SJCRH30 (cell line): Measurements from ENCODE around the gene DROSHA. TPM values are rescaled to one million over a fixed set of nuclear protein-coding genes. Genes with fewer than 3 reads are reported as not detected.
"Not testable (repeated sequence)": the region's sequence is repeated elsewhere in the genome, so short reads cannot be mapped to it uniquely, and the experiment has no call there.

Source experiments
- DNase-seq, 2 experiments: peaks; one replicate each; pipeline ENCODE4 v3.0.0-alpha.2; 2015 to 2020
- H3K27ac ChIP-seq: fragments of 250-450 bp; sonication (Bioruptor Pico); 2 replicates; pipeline ENCODE4 v1.5.1; 2020; ENCODE audit warnings: mild to moderate bottlenecking, moderate library complexity
- H3K27me3 ChIP-seq: fragments of 250-450 bp; sonication (Bioruptor Pico); 2 replicates; pipeline ENCODE4 v1.5.1; 2020; ENCODE audit warnings: mild to moderate bottlenecking, moderate library complexity
- H3K36me3 ChIP-seq: fragments of 250-450 bp; sonication (Bioruptor Pico); 2 replicates; pipeline ENCODE4 v1.5.1; 2020; ENCODE audit warnings: mild to moderate bottlenecking, moderate library complexity
- H3K4me1 ChIP-seq: fragments of 250-450 bp; sonication (Bioruptor Pico); 2 replicates; pipeline ENCODE4 v1.5.1; 2020; ENCODE audit warnings: mild to moderate bottlenecking, moderate library complexity
- H3K4me3 ChIP-seq: fragments of 250-450 bp; sonication (Bioruptor Pico); 2 replicates; pipeline ENCODE4 v1.5.1; 2020; ENCODE audit warnings: mild to moderate bottlenecking, moderate library complexity
- H3K9me3 ChIP-seq: fragments of 250-450 bp; sonication (Bioruptor Pico); replicated peaks from 2 replicates; pipeline ENCODE4 v1.5.1; 2020; ENCODE audit warnings: mild to moderate bottlenecking, moderate library complexity
- total RNA-seq: library from RNA; depleted of rRNA; stranded (reverse); fragments of >200 nt; shearing (Covaris generic); gene quantifications from 2 replicates; pipeline ENCODE4 v1.2.3, GENCODE V29; 2014; rRNA removed

The DROSHA gene
- 104 and 105 TPM in 2 replicates for total RNA-seq

- Histone ChIP-seq H3K4me3 (peak within 1 kb of the TSS; percentile 87), H3K27ac (peak within 1 kb of the TSS; percentile 65), H3K36me3 (peaks cover 48% of the 10 kb centered on the region), H3K27me3 (no peaks in the 10 kb centered on the region), H3K9me3 (no peaks in the 10 kb centered on the region), H3K4me1 (peaks cover 3% of the 10 kb centered on the region)
- DNase-seq, result peak; percentile 98 to 99
Observed at GRCh38 chr5:31531888-31532547, at the start of gene DROSHA, which contains the start of gene C5orf22. TSS of gene DROSHA (minus strand) at chr5:31532093. CDS start at chr5:31529059, 3,034 bp downstream. TSS of gene C5orf22 (plus strand) at chr5:31532301. CDS start at chr5:31532393, 92 bp downstream.

GRCh38 chr5:31579558-31579957 lies 47.7 kb upstream of the DROSHA start:
- H3K27me3 ChIP-seq, result no peaks in the 10 kb centered on the region
- no peaks in the 10 kb centered on the region for H3K9me3 ChIP-seq
- H3K36me3 ChIP-seq, result no peaks in the 10 kb centered on the region
- no peak overlapping the region for H3K27ac ChIP-seq
- H3K4me3 ChIP-seq, result no peak overlapping the region
- DNase-seq, result no peak
- H3K4me1 ChIP-seq, result no peaks in the 10 kb centered on the region

GRCh38 chr5:31577438-31577837 lies 45.5 kb upstream of the DROSHA start:
- Histone ChIP-seq H3K36me3 (no peaks in the 10 kb centered on the region), H3K9me3 (no peaks in the 10 kb centered on the region), H3K27ac (no peak overlapping the region), H3K4me3 (no peak overlapping the region), H3K4me1 (no peaks in the 10 kb centered on the region), H3K27me3 (no peaks in the 10 kb centered on the region)
- DNase-seq, result no peak

GRCh38 chr5:31574772-31575171 lies 42.9 kb upstream of the DROSHA start:
- H3K9me3 ChIP-seq, result no peaks in the 10 kb centered on the region
- H3K27me3 ChIP-seq, result no peaks in the 10 kb centered on the region
- no peaks in the 10 kb centered on the region for H3K4me1 ChIP-seq
- H3K36me3 ChIP-seq, result no peaks in the 10 kb centered on the region
- DNase-seq, result no peak
- H3K4me3 ChIP-seq, result no peak overlapping the region
- H3K27ac ChIP-seq, result no peak overlapping the region

GRCh38 chr5:31573494-31574142 lies 41.7 kb upstream of the DROSHA start:
- Histone ChIP-seq H3K4me3 (no peak overlapping the region), H3K27me3 (no peaks in the 10 kb centered on the region), H3K4me1 (no peaks in the 10 kb centered on the region), H3K36me3 (no peaks in the 10 kb centered on the region), H3K27ac (no peak overlapping the region), H3K9me3 (no peaks in the 10 kb centered on the region)
- DNase-seq, result no peak

- Histone ChIP-seq H3K27ac (no peak overlapping the region), H3K27me3 (no peaks in the 10 kb centered on the region), H3K36me3 (no peaks in the 10 kb centered on the region), H3K4me3 (no peak overlapping the region), H3K9me3 (no peaks in the 10 kb centered on the region), H3K4me1 (no peaks in the 10 kb centered on the region)
- DNase-seq, result no peak
Observed at GRCh38 chr5:31569068-31569467, 37.2 kb upstream of the DROSHA start.

GRCh38 chr5:31568302-31568835 lies 36.5 kb upstream of the DROSHA start:
- Histone ChIP-seq H3K36me3 (no peaks in the 10 kb centered on the region), H3K27me3 (no peaks in the 10 kb centered on the region), H3K4me1 (no peaks in the 10 kb centered on the region), H3K9me3 (no peaks in the 10 kb centered on the region), H3K4me3 (no peak overlapping the region), H3K27ac (no peak overlapping the region)
- no peak for DNase-seq

GRCh38 chr5:31566362-31566761 lies 34.5 kb upstream of the DROSHA start:
- H3K27ac ChIP-seq, H3K4me1 ChIP-seq, H3K27me3 ChIP-seq, DNase-seq, H3K9me3 ChIP-seq, H3K4me3 ChIP-seq, H3K36me3 ChIP-seq: not testable (repeated sequence)

GRCh38 chr5:31563216-31563615 lies 31.3 kb upstream of the DROSHA start:
- Histone ChIP-seq H3K4me1 (no peaks in the 10 kb centered on the region), H3K9me3 (no peaks in the 10 kb centered on the region), H3K4me3 (no peak overlapping the region), H3K27ac (no peak overlapping the region), H3K36me3 (no peaks in the 10 kb centered on the region), H3K27me3 (no peaks in the 10 kb centered on the region)
- no peak for DNase-seq

- Histone ChIP-seq H3K9me3 (no peaks in the 10 kb centered on the region), H3K27me3 (no peaks in the 10 kb centered on the region), H3K4me3 (no peak overlapping the region), H3K36me3 (0 out of 2 replicates have a peak, but pooled peaks cover 3% of the 10 kb centered on the region), H3K4me1 (no peaks in the 10 kb centered on the region), H3K27ac (no peak overlapping the region)
- DNase-seq, result no peak
Observed at GRCh38 chr5:31561946-31562345, 30.1 kb upstream of the DROSHA start.

- H3K36me3 ChIP-seq, result peaks cover 3% of the 10 kb centered on the region; the same call in 1 of the 2 replicates
- DNase-seq, result no peak
- H3K27ac ChIP-seq, result no peak overlapping the region
- no peaks in the 10 kb centered on the region for H3K9me3 ChIP-seq
- no peaks in the 10 kb centered on the region for H3K4me1 ChIP-seq
- no peak overlapping the region for H3K4me3 ChIP-seq
- no peaks in the 10 kb centered on the region for H3K27me3 ChIP-seq
Observed at GRCh38 chr5:31559942-31560341, 28.0 kb upstream of the DROSHA start.

- Histone ChIP-seq H3K27ac (no peak overlapping the region), H3K36me3 (peaks cover 29% of the 10 kb centered on the region), H3K27me3 (no peaks in the 10 kb centered on the region), H3K4me1 (no peaks in the 10 kb centered on the region), H3K9me3 (no peaks in the 10 kb centered on the region), H3K4me3 (no peak overlapping the region)
- DNase-seq, result no peak
Observed at GRCh38 chr5:31556461-31556860, 24.6 kb upstream of the DROSHA start.

- Histone ChIP-seq H3K27me3 (no peaks in the 10 kb centered on the region), H3K4me3 (no peak overlapping the region), H3K36me3 (peaks cover 36% of the 10 kb centered on the region), H3K9me3 (no peaks in the 10 kb centered on the region), H3K27ac (no peak overlapping the region), H3K4me1 (no peaks in the 10 kb centered on the region)
- DNase-seq, result no peak
Observed at GRCh38 chr5:31554552-31554951, 22.7 kb upstream of the DROSHA start.

- Histone ChIP-seq H3K27me3 (no peaks in the 10 kb centered on the region), H3K9me3 (no peaks in the 10 kb centered on the region), H3K4me3 (no peak overlapping the region), H3K36me3 (peaks cover 40% of the 10 kb centered on the region), H3K27ac (no peak overlapping the region), H3K4me1 (no peaks in the 10 kb centered on the region)
- no peak for DNase-seq
Observed at GRCh38 chr5:31553863-31554262, 22.0 kb upstream of the DROSHA start.

- DNase-seq, result no peak
- Histone ChIP-seq H3K27ac (no peak overlapping the region), H3K27me3 (no peaks in the 10 kb centered on the region), H3K36me3 (peaks cover 57% of the 10 kb centered on the region), H3K4me1 (no peaks in the 10 kb centered on the region), H3K4me3 (no peak overlapping the region), H3K9me3 (no peaks in the 10 kb centered on the region)
Observed at GRCh38 chr5:31551878-31552277, 20.0 kb upstream of the DROSHA start.
